IPS-18a (cell line): ENCODE measurements around the gene PTCRA.

Source experiments
- H3K27ac ChIP-seq: one replicate; pipeline ENCODE4 v1.5.1; 2013; ENCODE audit warnings: low read length
- H3K27me3 ChIP-seq: one replicate; pipeline ENCODE4 v1.6.1; 2013; ENCODE audit warnings: mild to moderate bottlenecking, low read length; ENCODE audit not compliant: control insufficient read depth, insufficient read depth
- H3K36me3 ChIP-seq: one replicate; pipeline ENCODE4 v1.6.1; 2013; ENCODE audit warnings: low read depth, low read length; ENCODE audit not compliant: control insufficient read depth
- H3K4me1 ChIP-seq: one replicate; pipeline ENCODE4 v1.6.1; 2013; ENCODE audit warnings: low read depth, low read length; ENCODE audit not compliant: control insufficient read depth
- H3K4me3 ChIP-seq: one replicate; pipeline ENCODE4 v1.5.1; 2013; ENCODE audit warnings: low read length
- H3K9ac ChIP-seq: one replicate; pipeline ENCODE4 v1.6.1; 2013; ENCODE audit warnings: mild to moderate bottlenecking, low read length, moderate library complexity
- H3K9me3 ChIP-seq: one replicate; pipeline ENCODE4 v1.6.1; 2013; ENCODE audit warnings: low read depth, low read length; ENCODE audit not compliant: control insufficient read depth

PTCRA gene

GRCh38 chr6:42968783-42969182 is 52.9 kb downstream of the PTCRA start:
- H3K9me3 ChIP-seq = no peaks in the 10 kb centered on the region
- H3K4me3 ChIP-seq = no peak overlapping the region
- H3K4me1 ChIP-seq = no peaks in the 10 kb centered on the region
- no peak overlapping the region for H3K27ac ChIP-seq
- H3K27me3 ChIP-seq = no peaks in the 10 kb centered on the region
- no peak overlapping the region for H3K9ac ChIP-seq
- peaks cover 3% of the 10 kb centered on the region for H3K36me3 ChIP-seq

- Histone ChIP-seq H3K4me3 (no peak overlapping the region), H3K27me3 (no peaks in the 10 kb centered on the region), H3K9me3 (no peaks in the 10 kb centered on the region), H3K4me1 (no peaks in the 10 kb centered on the region), H3K9ac (no peak overlapping the region), H3K36me3 (peaks cover 3% of the 10 kb centered on the region), H3K27ac (no peak overlapping the region)
These were observed 53.6 kb downstream of the PTCRA start for GRCh38 chr6:42969431-42969830.

GRCh38 chr6:42969934-42970333 is 54.1 kb downstream of the PTCRA start:
- H3K36me3 ChIP-seq = peaks cover 2% of the 10 kb centered on the region
- H3K9ac ChIP-seq = no peak overlapping the region
- H3K27ac ChIP-seq = no peak overlapping the region
- no peaks in the 10 kb centered on the region for H3K4me1 ChIP-seq
- H3K27me3 ChIP-seq = no peaks in the 10 kb centered on the region
- H3K4me3 ChIP-seq = no peak overlapping the region
- no peaks in the 10 kb centered on the region for H3K9me3 ChIP-seq

GRCh38 chr6:42970871-42971612 is 55.2 kb downstream of the PTCRA start:
- H3K27ac ChIP-seq = no peak overlapping the region
- no peaks in the 10 kb centered on the region for H3K36me3 ChIP-seq

GRCh38 chr6:42971746-42972327 is 56.0 kb downstream of the PTCRA start:
- no peaks in the 10 kb centered on the region for H3K4me1 ChIP-seq
- no peaks in the 10 kb centered on the region for H3K36me3 ChIP-seq
- no peak overlapping the region for H3K27ac ChIP-seq
- H3K27me3 ChIP-seq = no peaks in the 10 kb centered on the region
- H3K9ac ChIP-seq = no peak overlapping the region
- no peak overlapping the region for H3K4me3 ChIP-seq
- H3K9me3 ChIP-seq = no peaks in the 10 kb centered on the region

More at GRCh38 chr6:42970871-42971612, 55.2 kb downstream of the PTCRA start:
- H3K9me3 ChIP-seq = no peaks in the 10 kb centered on the region
- H3K4me1 ChIP-seq = no peaks in the 10 kb centered on the region
- H3K27me3 ChIP-seq = no peaks in the 10 kb centered on the region
- no peak overlapping the region for H3K9ac ChIP-seq
- no peak overlapping the region for H3K4me3 ChIP-seq

GRCh38 chr6:42973926-42974325 is 58.1 kb downstream of the PTCRA start:
- H3K27ac ChIP-seq = no peak overlapping the region
- no peaks in the 10 kb centered on the region for H3K4me1 ChIP-seq
- H3K36me3 ChIP-seq = no peaks in the 10 kb centered on the region
- no peaks in the 10 kb centered on the region for H3K27me3 ChIP-seq
- no peak overlapping the region for H3K4me3 ChIP-seq
- no peaks in the 10 kb centered on the region for H3K9me3 ChIP-seq
- H3K9ac ChIP-seq = no peak overlapping the region

GRCh38 chr6:42974919-42975505 is 59.2 kb downstream of the PTCRA start:
- Histone ChIP-seq H3K27ac (no peak overlapping the region), H3K36me3 (no peaks in the 10 kb centered on the region), H3K9me3 (no peaks in the 10 kb centered on the region), H3K4me3 (no peak overlapping the region), H3K27me3 (no peaks in the 10 kb centered on the region), H3K4me1 (peaks cover 5% of the 10 kb centered on the region), H3K9ac (no peak overlapping the region)
